ENCODE results near the gene FBF1. TPM values are rescaled to one million over a fixed set of nuclear protein-coding genes. Genes with fewer than 3 reads are reported as not detected.

FBF1 gene
- total RNA-seq, 2 experiments from 2014 or later: 13.2 to 16.2 TPM

GRCh38 chr17:75881678-75882454 lies 59.0 kb downstream of the FBF1 start:
- no peaks in the 10 kb centered on the region for H3K27me3 Mint-ChIP-seq
- DNase-seq: no peak
- intact Hi-C loops (cut with micrococcal nuclease): no loop called here
- H3K4me3 Mint-ChIP-seq: no peak overlapping the region
- ChIA-PET POLR2A (interaction anchor here (1.8 kb wide), 1 partner anchor 14 kb away, joined by 8 read pairs; the partner anchor contains the start of gene TRIM65), CTCF (interaction anchor here (0.9 to 3.9 kb wide), 8 partner anchors 8 to 132 kb away, joined by 3 to 34 read pairs (median 6); partner anchors contain the start of gene TRIM65)
- no peaks in the 10 kb centered on the region for H3K9me3 Mint-ChIP-seq
- no peaks in the 10 kb centered on the region for H3K36me3 Mint-ChIP-seq (ENCODE audit: low read depth)
- ATAC-seq: no peak
- H3K27ac Mint-ChIP-seq: no peak overlapping the region
- no peak for TF ChIP-seq CTCF (IDR thresholded peaks at IDR 0.05)
- peaks cover 8% of the 10 kb centered on the region for H3K4me1 Mint-ChIP-seq (ENCODE audit: low read depth)

GRCh38 chr17:75880266-75880665 lies 60.6 kb downstream of the FBF1 start:
- Mint-ChIP-seq H3K27ac (no peak overlapping the region), H3K9me3 (no peaks in the 10 kb centered on the region), H3K4me3 (no peak overlapping the region), H3K36me3 (ENCODE audit: low read depth) (peaks cover 3% of the 10 kb centered on the region), H3K4me1 (ENCODE audit: low read depth) (peaks cover 17% of the 10 kb centered on the region), H3K27me3 (no peaks in the 10 kb centered on the region)
- DNase-seq: no peak
- no peak for TF ChIP-seq CTCF (IDR thresholded peaks at IDR 0.05)
- ChIA-PET CTCF (interaction anchor here (0.8 to 3.9 kb wide), 3 partner anchors 18 to 248 kb away, joined by 3 to 34 read pairs (median 5); no protein-coding TSS in a partner anchor), POLR2A (interaction anchor here (1.1 to 5.4 kb wide), 3 partner anchors 10 to 16 kb away, joined by 3 to 100 read pairs (median 3); partner anchors contain the start of gene TRIM65)
- intact Hi-C loops (cut with micrococcal nuclease): no loop called here
- ATAC-seq: no peak

- peak; percentile 4 for ATAC-seq
- peak within 1 kb of the TSS; percentile 80 for H3K4me3 Mint-ChIP-seq
- peaks cover 22% of the 10 kb centered on the region for H3K4me1 Mint-ChIP-seq (ENCODE audit: low read depth)
- CTCF ChIA-PET: interaction anchor here (1.1 to 5.5 kb wide), 11 partner anchors 9 to 114 kb away, joined by 3 to 78 read pairs (median 4); partner anchors contain the start of genes MRPL38, TRIM65, UNK and WBP2
- no peaks in the 10 kb centered on the region for H3K9me3 Mint-ChIP-seq
- intact Hi-C loops (cut with micrococcal nuclease): no loop called here
- H3K36me3 Mint-ChIP-seq (ENCODE audit: low read depth): peaks cover 3% of the 10 kb centered on the region
- POLR2A ChIA-PET: interaction anchor here (0.6 to 6.5 kb wide), 10 partner anchors 12 to 104 kb away, joined by 3 to 100 read pairs (median 4); partner anchors contain the start of genes MRPL38, TRIM65 and WBP2
- no peaks in the 10 kb centered on the region for H3K27me3 Mint-ChIP-seq
- DNase-seq: peak; percentile 60
- peak within 1 kb of the TSS; percentile 88 for H3K27ac Mint-ChIP-seq
- no peak for TF ChIP-seq CTCF (IDR thresholded peaks at IDR 0.05)
Observed at GRCh38 chr17:75878174-75878998, 62.5 kb downstream of the FBF1 start, which contains the start of gene TRIM47. TSS of gene TRIM47 (minus strand) at chr17:75878581. CDS start at chr17:75878548, 33 bp downstream.

GRCh38 chr17:75877752-75878173 lies 63.1 kb downstream of the FBF1 start:
- peak overlapping the region; percentile 80 for H3K4me3 Mint-ChIP-seq
- H3K9me3 Mint-ChIP-seq: no peaks in the 10 kb centered on the region
- H3K27ac Mint-ChIP-seq: peak overlapping the region; percentile 88
- no peaks in the 10 kb centered on the region for H3K27me3 Mint-ChIP-seq
- ATAC-seq (peak; percentile 65), DNase-seq (peak; percentile 81)
- TF ChIP-seq CTCF (IDR thresholded peaks at IDR 0.05): peak; percentile 67
- peaks cover 3% of the 10 kb centered on the region for H3K36me3 Mint-ChIP-seq (ENCODE audit: low read depth)
- H3K4me1 Mint-ChIP-seq (ENCODE audit: low read depth): peaks cover 25% of the 10 kb centered on the region
- ChIA-PET CTCF (interaction anchor here (0.7 to 9.5 kb wide), 21 partner anchors 8 to 508 kb away, joined by 3 to 107 read pairs (median 4); partner anchors contain the start of genes TRIM65, UNK and WBP2), POLR2A (interaction anchor here (0.9 to 6.5 kb wide), 7 partner anchors 8 to 45 kb away, joined by 3 to 100 read pairs (median 6); partner anchors contain the start of genes MRPL38, TRIM65 and WBP2)
- intact Hi-C loops (cut with micrococcal nuclease): no loop called here

Measured in activated CD8-positive, alpha-beta T cell treated with anti-CD3 and anti-CD28 coated beads for 36 hours (primary cell).